NOMO-1 treated with dmso at 0.1 percent for 144 hours (cell line): Measurements from ENCODE around the gene BICRAL.
"Not testable (repeated sequence)": the region's sequence is repeated elsewhere in the genome, so short reads cannot be mapped to it uniquely, and the experiment has no call there.

Experiments used
- DNase-seq: peaks from one replicate; lab custom pipeline; 2025; ENCODE audit not compliant: unreplicated experiment; lab: John Stamatoyannopoulos, UW

Gene BICRAL

DNA sequence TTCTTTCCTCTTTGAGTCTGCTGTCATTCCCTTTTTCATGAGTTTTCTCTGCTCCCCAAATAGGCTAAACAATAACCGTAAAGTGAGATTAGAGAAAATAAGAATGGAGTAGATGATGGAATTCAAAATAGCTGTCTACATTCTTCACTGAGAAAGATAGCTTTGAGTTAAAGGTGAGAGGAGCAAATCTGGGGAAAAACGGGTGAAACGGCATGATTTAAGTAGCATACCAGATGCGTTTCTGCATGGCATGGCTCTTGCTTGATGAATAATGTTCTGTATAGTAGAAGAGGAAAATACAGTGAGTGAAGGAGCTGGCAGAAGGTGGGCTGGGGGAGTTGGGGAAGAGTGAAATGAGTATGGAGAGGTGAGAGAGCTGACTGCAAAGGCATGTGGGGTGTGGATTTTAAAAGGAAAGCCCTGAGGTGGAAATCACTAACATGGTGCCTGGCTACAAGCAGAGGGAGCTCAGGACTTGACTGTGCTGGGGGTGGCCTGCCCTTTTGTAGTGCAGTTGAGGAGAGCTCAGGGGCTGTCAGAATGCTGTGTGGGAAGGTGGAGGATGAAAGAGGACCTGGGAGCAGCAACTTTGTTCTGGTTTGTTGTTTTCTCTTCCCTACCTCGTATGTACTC lies 8.8 kb downstream of the BICRAL start:
- DNase-seq, result no peak

DNA sequence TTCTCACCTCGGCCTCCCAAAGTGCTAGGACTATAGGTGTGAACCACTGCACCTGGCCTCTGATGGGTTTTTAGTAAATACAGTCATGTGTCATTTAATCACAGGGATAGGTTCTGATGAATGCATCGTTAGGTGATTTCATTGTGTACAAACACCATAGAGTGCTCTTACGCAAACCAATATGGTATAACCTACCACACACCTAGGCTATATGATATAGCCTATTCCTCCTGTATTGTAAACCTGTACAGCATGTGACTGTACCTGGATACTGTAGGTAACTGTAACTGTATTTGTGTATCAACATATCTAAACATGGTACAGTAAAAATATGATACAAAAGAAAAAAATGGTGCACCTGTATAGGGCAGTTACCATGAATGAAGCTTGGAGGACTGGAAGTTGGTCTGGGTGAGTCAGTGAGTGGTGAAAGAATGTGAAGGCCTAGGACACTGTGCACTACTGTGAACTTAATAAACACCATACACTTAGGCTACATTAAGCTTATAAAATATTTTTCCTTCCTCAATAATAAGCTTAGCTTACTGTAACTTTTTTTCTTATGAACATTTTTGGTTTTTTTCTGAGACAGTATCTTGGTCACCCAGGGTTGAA lies 10.0 kb downstream of the BICRAL start:
- DNase-seq, result no peak

DNA sequence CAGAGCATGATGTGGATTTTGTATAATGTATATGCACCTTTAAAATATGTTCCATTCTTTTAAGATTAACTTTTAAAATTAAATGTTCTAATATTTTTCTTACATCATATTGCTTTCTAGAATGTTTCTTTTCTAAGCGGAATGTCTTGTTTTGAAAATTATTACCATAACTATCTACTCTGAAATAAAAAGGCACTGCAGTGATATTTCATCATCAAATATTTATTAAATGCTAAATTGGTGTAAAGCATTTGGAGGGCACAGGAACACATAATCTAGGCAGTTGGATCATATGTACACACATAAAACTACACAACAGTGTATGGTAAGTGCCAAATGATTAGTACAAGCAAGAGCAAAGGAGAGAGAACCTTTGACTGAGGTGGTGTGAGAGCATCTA lies 13.8 kb downstream of the BICRAL start:
- no peak for DNase-seq

GRCh38 chr6:42796171-42796570 lies 14.3 kb downstream of the BICRAL start:
- no peak for DNase-seq

- not testable (repeated sequence) for DNase-seq
Observed at GRCh38 chr6:42797696-42798095, 15.8 kb downstream of the BICRAL start.

GRCh38 chr6:42805297-42805861 lies 23.5 kb downstream of the BICRAL start:
- DNase-seq, result no peak

DNA sequence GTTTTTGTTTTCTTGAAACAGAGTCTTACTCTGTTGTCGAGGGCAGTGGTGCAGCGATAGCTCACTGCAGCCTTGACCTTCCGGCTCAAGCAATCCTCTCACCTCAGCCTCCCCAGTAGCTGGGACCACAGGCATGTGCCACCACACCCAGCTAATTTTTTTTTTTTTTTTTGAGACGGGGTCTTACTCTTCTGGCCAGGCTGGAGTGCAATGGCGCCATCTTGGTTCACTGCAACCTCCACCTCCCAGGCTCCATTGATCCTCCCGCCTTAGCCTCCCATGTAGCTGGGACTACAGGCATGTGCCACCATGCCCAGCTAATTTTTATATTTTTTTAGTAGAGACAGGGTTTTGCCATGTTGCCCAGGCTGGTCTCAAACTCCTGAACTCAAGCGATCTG lies 24.5 kb downstream of the BICRAL start:
- DNase-seq, result not testable (repeated sequence)

- no peak for DNase-seq
Observed at GRCh38 chr6:42808492-42809483, 26.9 kb downstream of the BICRAL start.

DNA sequence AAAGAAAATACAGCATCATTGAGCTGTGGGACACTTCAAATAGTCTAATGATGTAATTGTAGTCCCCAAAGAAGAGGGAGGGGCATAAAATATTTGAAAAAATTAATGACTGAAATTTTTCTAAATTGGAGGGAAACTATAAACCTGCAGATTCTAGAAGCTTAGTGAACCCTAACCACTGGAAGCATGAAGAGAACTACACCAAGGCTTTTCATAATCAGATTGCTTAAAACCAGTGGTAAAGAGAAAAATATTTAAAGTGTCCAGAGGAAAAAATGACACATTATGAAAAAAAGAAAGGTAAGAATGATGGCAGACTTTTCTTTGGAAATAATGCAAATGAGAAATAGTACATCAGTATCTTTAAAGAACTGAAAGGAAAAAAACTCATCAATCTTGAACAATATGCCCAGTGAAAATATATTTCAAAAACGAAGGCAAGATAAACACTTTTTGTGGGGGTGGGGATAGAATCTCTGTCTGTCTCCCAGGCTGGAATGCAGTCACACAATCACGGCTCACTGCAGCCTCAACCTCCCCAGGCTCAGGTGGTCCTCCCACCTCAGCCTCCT lies 31.3 kb downstream of the BICRAL start:
- DNase-seq, result no peak

GRCh38 chr6:42813906-42814444 lies 32.1 kb downstream of the BICRAL start:
- DNase-seq, result no peak

- not testable (repeated sequence) for DNase-seq
Observed at GRCh38 chr6:42815726-42816125, 33.9 kb downstream of the BICRAL start.

DNA sequence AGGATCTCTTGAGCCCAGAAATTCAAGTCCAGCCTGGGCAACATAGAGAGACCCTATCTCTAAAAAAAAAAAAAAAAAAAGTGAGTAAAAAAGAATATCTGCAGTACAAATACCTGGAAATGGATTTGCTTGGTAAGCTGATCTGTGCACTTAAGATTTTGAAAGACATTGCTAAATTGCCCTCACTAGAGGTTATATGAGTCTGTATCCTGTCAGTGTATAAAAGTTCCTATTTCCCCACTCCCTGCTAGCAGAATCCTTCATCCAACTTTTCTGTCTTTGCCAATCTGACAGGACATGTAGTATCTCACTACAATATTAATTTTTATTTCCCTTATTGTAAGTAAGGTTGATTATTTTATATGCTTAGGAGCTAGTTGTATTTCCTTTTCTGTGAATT lies 36.1 kb downstream of the BICRAL start:
- no peak for DNase-seq

GRCh38 chr6:42818416-42818815 lies 36.6 kb downstream of the BICRAL start:
- no peak for DNase-seq

DNA sequence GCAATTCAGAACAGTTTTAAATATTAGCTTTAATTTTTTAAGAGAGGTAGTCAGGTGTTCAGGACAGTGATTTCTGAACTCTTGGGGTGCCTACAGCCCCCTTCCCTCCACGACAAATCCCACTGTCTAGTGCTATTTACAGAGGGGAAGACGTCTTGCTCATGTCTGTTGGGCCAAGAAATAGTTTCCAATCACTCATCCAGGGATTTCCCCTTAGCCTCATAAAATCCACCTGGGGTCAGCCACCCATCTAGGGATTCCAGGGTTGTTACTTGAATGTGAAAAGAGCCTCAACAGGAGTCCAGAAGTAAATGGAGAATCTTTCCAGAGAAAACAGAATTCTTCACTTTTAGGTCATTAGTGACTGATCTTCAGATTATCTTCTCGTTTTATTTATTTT lies 37.0 kb downstream of the BICRAL start:
- DNase-seq, result no peak

DNA sequence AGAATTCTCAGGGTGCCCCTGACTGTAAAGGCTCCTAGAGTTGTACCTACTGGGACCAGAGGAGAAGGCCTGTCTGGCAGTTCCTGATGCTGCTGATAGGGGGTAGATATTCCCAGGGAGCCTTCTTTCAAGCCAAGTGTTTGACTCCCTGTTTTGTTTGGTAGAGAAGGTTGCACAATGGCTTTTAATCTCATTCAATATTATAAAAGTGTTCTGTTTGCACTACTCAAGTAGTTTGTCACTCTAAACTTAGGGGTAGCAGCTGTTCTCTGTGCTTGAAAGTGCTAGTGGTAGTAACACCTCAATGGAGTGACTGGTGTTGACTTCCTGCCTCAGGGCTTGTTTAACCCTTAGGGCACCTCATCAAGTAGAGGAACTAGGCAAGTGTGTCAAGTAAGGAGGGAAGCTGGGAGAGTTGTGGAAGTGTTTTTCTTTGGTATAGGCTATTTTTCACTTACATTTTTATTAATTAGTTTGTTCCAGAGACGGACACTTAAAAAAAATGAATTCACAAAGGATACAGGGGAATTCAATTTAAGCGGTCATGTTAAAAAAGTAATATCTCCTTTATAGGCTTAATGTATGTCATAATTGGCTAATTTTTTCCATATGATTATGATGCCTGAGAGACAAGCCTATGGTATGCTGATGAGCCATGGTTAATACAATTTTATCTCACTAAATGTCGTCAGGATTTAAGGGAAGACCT lies 38.1 kb downstream of the BICRAL start:
- DNase-seq, result no peak

DNA sequence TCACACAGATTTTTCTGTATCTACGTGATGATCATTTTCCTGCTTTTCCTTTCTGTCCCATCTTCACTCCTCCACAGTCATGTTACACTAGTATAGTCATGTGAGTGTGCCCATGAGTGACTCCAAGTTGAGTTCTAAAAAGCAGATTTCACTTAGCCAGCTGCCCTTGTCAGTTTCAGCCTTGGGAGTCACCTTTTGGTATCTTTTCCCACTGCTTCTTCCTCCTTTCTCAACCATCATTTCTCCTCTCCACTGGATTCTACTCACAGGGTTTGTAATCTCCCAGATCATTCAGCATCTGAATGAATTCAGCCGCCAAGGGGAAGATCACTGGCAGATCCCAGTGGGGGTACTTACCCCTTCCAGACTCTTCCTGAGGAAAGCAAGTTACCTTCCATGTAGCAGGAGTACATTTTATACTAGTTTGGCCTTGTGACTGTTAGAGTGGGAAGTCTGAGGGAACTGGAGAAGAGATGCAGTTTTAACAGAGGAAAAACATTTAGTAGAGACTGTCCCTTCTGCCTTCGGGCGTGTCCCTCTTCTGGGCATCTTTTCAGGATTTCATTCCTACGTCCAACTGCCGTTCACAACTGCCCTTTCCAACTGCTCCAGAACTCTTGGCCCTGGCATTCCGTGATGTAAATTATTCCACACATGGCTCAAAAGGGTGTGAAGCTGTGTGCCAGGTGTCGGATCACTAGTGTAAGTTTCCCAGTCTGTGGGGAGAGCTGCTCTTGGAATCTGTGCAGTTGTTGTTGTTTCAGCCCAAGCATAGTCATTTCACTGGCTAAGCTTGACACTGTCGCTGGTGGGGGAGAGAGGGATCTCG lies 38.9 kb downstream of the BICRAL start:
- DNase-seq, result no peak

- DNase-seq, result no peak
Observed at GRCh38 chr6:42821341-42821668, 39.5 kb downstream of the BICRAL start.

- no peak for DNase-seq
Observed at GRCh38 chr6:42821846-42822245, 40.0 kb downstream of the BICRAL start.

GRCh38 chr6:42829561-42830092 lies 47.8 kb downstream of the BICRAL start:
- DNase-seq, result no peak
